Skeletal muscle satellite cell (primary cell): ENCODE data around the gene MAU2.

Experiments
- H3K27me3 ChIP-seq: 2 replicates; pipeline ENCODE4 v1.7.0; 2013; ENCODE audit warnings: low read length; ENCODE audit not compliant: control insufficient read depth, insufficient read depth
- H3K36me3 ChIP-seq: 2 replicates; pipeline ENCODE4 v1.7.0; 2013; ENCODE audit warnings: mild to moderate bottlenecking, control low read depth, low read length; ENCODE audit not compliant: insufficient read depth
- H3K4me1 ChIP-seq: 2 replicates; pipeline ENCODE4 v1.7.0; 2013; ENCODE audit warnings: low read length; ENCODE audit not compliant: control insufficient read depth, insufficient read depth
- H3K4me2 ChIP-seq: 2 replicates; pipeline ENCODE4 v1.7.0; 2013; ENCODE audit warnings: mild to moderate bottlenecking, low read length
- H3K4me3 ChIP-seq: 2 replicates; pipeline ENCODE4 v1.7.0; 2013; ENCODE audit warnings: low read length
- H3K9ac ChIP-seq: 2 replicates; pipeline ENCODE4 v1.7.0; 2013; ENCODE audit warnings: mild to moderate bottlenecking, low read depth, low read length, moderate library complexity
- H3K9me3 ChIP-seq: replicated peaks from 2 replicates; pipeline ENCODE4 v1.7.0; 2013; ENCODE audit warnings: mild to moderate bottlenecking, control low read depth, low read length

MAU2 gene

DNA sequence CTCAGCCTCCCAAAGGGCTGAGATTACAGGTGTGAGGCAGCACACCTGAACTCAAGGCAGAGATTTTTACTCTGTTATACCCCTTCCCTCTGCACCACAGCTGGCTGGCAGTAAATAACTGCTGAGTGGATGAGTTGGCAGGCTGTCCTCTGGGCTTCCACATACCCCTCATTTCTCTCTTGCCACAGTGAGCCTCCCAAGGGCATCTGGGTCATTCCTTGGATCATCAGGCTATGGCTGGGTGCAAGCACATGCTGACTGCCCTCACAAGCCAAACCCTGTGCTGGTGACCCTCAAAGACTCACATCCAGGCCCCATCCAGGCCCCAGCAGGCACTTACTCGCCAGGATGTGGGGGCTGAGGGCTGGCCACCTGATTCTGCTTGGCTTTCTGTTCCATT, 4.5 kb upstream of the MAU2 start:
- Histone ChIP-seq H3K36me3 (peaks cover 19% of the 10 kb centered on the region), H3K27me3 (no peaks in the 10 kb centered on the region), H3K9me3 (no peaks in the 10 kb centered on the region), H3K4me1 (peaks cover 6% of the 10 kb centered on the region), H3K9ac (no peak overlapping the region), H3K4me2 (no peak overlapping the region), H3K4me3 (no peak overlapping the region)

DNA sequence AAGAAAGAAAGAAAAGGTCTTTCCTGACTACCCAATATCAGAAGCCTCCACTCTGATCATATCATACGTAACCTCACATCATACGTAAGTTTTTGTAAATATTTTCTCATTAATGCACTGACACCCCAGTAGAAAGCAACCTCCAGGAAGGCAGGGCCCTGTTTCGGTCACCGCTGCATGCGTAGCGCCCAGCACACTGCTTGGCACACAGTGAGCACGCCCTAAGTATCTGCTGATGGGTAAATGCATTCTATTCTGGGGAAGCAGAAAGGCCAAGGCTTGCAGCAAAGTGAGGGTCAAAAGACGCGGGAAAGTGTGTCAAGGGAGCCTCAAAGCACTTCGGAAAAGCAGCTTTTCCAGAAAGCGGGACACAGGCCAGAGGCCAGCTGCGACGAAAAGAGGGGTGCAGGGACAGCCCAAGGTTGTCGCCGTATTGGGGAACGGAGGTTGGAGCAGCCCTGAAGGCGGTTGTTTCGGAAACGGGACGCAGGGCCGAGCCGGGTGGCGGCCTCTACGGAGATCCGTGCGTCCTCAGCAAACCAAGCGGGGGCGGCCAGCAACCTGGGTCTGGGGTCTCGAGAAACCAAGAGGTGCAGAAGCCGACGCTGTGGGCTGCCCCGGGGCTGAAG, 783 bp upstream of the MAU2 start:
- Histone ChIP-seq H3K36me3 (peaks cover 21% of the 10 kb centered on the region), H3K9me3 (no peaks in the 10 kb centered on the region), H3K4me1 (peaks cover 20% of the 10 kb centered on the region), H3K27me3 (no peaks in the 10 kb centered on the region), H3K4me2 (peak overlapping the region; percentile 94), H3K4me3 (peak overlapping the region; percentile 95), H3K9ac (peak overlapping the region; percentile 98)

DNA sequence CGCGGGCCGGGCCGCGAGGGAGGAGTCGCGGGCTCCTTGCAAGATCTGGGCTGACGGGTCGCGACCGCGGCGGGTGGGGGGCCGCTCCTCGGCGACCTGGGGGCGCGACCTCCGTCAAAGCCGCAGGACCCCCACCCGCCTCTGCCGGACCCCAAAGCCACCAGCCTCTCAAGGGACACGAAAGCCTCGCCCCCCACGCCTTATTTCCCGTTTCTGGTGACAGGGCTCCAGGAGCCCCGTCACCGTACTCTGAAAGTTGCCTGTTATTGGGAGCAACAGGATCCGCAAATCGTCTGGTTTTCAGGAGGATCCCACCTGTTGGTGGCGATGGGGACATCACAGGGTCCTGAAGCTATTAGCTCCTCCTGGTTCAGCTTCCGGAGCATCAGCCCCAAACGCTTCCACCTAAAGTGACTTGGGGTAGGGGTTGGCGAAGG, 530 bp downstream of the MAU2 start:
- Histone ChIP-seq H3K27me3 (no peaks in the 10 kb centered on the region), H3K4me2 (peak overlapping the region; percentile 94), H3K36me3 (peaks cover 18% of the 10 kb centered on the region), H3K4me3 (peak overlapping the region; percentile 95), H3K9me3 (no peaks in the 10 kb centered on the region), H3K4me1 (peaks cover 20% of the 10 kb centered on the region), H3K9ac (peak overlapping the region; percentile 98)

DNA sequence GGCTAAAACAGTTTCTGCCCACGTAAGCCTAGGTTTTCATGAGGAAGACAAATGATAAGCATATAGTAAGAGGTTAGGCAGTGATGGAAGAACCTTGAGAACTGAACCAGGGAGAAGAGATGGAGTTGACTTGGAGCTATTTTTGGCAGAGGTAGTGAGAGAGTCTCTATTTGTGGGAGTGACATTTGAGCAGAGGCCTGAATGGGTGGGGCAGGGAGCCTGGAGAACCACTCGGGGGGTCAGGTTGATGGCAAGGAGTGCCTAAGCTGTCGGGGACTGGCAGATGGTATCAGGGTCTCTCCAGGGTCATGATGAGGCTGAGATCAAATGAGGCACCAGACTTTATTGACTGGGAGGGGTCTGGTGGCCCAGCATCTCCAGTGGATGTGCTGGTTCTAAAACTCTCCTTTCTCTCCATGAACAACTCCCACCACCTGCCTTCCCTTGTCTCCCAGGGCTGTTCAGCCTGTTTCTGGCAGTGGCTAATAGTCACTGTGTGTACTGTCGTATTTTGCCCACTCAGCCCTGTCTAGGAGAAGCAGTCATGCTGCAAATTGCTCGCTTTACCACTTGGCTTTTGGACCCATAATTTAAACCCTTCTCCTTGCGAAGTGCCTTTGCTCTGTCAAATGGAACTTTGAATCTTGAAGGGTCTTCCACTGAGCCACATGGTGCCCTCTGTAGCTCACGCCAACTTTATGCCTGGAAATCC, 3.6 kb downstream of the MAU2 start:
- Histone ChIP-seq H3K4me3 (no peak overlapping the region), H3K27me3 (no peaks in the 10 kb centered on the region), H3K36me3 (peaks cover 17% of the 10 kb centered on the region), H3K9me3 (no peaks in the 10 kb centered on the region), H3K9ac (no peak overlapping the region), H3K4me1 (peaks cover 16% of the 10 kb centered on the region), H3K4me2 (peak overlapping the region; percentile 11)

DNA sequence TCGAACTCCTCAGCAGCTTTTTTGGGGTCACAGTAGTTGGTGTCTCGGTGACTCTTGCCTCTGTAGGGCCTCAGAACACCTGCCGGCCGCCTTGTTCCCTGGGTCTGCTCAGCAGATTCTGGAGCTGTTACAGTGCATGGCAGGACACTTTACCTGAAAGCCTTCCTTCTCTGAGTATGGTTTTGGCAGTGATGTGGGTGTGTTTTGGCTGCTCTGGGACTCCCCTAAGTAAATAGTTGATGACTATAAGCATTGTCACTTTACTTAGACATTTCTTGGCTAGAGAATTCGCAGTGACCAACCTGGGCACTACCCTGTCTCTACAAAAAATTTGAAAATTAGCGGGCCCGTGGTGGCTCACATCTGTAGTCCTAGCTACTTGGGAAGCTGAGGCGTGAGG, 7.0 kb downstream of the MAU2 start:
- H3K9ac ChIP-seq, result no peak overlapping the region
- peaks cover 6% of the 10 kb centered on the region for H3K4me1 ChIP-seq
- no peaks in the 10 kb centered on the region for H3K9me3 ChIP-seq
- H3K4me2 ChIP-seq, result no peak overlapping the region
- H3K4me3 ChIP-seq, result no peak overlapping the region
- no peaks in the 10 kb centered on the region for H3K27me3 ChIP-seq
- peaks cover 29% of the 10 kb centered on the region for H3K36me3 ChIP-seq

DNA sequence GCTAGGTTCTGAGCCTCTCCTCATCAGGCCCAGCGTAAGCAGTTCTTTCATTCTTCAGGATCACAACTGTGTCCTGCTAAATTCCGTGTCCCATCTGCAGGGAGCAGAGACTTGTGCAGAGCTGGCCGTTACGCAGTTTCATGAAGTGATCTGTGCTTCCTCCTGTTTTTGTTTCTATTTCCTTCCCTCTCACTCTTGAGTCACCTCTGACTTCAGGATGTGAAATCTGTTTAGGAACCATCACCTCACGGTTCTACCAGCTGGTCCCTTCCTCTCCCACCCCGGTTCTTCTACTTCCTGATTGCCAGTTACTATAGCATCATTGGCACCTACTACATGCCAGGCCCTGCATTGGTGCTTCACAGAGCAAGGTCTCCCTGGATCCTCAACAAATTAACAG, 8.5 kb downstream of the MAU2 start:
- Histone ChIP-seq H3K27me3 (no peaks in the 10 kb centered on the region), H3K9ac (no peak overlapping the region), H3K4me1 (no peaks in the 10 kb centered on the region), H3K9me3 (no peaks in the 10 kb centered on the region), H3K4me2 (no peak overlapping the region), H3K36me3 (peaks cover 32% of the 10 kb centered on the region), H3K4me3 (no peak overlapping the region)

DNA sequence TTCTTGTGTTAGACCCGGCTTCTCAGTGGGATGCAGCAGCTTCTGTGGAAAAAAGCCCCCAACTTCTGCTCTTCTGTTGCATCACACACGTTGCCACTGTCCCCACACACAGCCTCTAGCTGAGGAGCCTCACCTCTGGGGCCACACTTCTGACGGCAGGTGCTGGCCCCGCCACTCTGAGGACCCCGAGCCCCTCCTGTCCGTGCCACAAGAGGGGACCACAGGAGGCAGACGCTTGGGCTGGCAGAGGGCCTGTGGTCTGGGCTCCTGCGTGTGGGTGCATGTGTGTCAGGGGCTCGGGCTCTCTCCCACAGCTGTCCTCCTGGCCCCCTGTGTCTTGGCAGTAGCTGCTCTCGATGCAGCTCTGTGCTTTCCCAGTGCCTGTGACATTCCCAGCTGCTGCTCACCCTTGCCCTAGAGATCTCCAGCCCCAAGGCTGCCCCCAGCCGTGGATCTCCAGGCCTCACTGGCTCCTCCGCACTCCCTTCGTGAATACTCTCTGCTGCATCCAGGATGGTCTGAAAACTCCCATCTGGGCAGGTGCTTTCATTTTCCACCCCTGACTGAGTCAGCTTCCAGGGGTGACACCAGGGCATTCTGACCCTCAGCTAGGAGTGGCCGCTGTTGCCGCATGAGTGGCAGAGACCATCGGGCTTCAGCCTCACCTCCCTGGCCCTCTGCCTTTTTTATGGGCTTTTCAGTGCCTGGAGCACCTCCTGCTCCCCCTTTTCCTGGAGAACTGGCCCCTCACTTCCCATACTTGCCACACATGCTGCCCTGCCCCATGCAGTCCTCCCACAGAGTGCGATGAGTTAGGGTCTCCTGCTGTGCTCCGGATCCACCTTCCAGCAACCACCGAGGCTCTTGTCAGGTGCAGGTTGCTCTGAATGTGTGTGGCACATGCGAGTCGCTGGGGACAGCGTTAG, 13.7 kb downstream of the MAU2 start:
- no peak overlapping the region for H3K4me3 ChIP-seq

GRCh38 chr19:19334989-19335344, 14.3 kb downstream of the MAU2 start:
- no peak overlapping the region for H3K4me2 ChIP-seq
- no peaks in the 10 kb centered on the region for H3K9me3 ChIP-seq
- no peaks in the 10 kb centered on the region for H3K27me3 ChIP-seq
- no peak overlapping the region for H3K9ac ChIP-seq
- peaks cover 6% of the 10 kb centered on the region for H3K4me1 ChIP-seq
- peaks cover 58% of the 10 kb centered on the region for H3K36me3 ChIP-seq
- H3K4me3 ChIP-seq, result no peak overlapping the region

More for the DNA sequence above, 13.7 kb downstream of the MAU2 start:
- no peak overlapping the region for H3K9ac ChIP-seq
- H3K4me1 ChIP-seq, result peaks cover 6% of the 10 kb centered on the region
- no peak overlapping the region for H3K4me2 ChIP-seq
- H3K36me3 ChIP-seq, result peaks cover 59% of the 10 kb centered on the region
- H3K27me3 ChIP-seq, result no peaks in the 10 kb centered on the region
- no peaks in the 10 kb centered on the region for H3K9me3 ChIP-seq

DNA sequence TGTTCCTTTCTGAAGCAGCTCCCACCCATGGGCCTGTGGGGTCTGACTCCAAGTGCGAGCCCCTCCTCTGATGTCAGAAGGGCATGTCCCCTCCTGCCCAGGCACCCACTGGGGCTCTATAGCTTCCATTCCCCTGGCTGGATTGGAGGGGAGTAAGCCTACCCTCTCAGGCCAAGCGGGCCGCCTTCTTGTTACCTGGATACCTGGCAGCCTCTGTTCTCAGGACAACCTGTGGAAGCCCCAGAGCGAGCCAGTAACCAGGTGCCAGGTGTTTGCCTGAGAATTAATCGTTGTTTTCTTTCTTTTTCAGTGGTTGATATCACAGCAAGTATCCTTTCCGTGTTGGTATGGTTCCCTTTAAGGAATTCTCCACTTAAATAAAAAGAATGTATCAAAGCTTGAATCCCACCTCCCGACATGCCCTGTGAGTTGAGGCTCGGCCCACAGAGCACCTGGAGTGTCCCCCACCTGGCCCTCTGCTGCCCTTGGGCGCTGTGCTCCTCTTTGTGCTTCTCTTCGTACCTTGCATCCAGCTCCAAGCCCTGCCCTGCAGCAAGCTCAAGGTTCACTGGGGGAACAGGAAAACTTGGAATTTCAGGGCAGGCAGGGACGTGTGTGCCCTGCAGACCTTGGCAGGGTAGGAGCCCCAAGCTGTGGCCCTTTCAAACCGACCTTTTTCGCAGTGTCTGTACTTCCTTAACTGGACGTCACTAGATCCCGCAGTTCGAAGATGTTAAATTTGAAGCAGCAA, 15.0 kb downstream of the MAU2 start:
- Histone ChIP-seq H3K4me2 (no peak overlapping the region), H3K27me3 (no peaks in the 10 kb centered on the region), H3K4me3 (no peak overlapping the region), H3K4me1 (peaks cover 6% of the 10 kb centered on the region), H3K9ac (no peak overlapping the region), H3K9me3 (no peaks in the 10 kb centered on the region), H3K36me3 (peaks cover 58% of the 10 kb centered on the region)

GRCh38 chr19:19336597-19336996, 16.0 kb downstream of the MAU2 start:
- peaks cover 6% of the 10 kb centered on the region for H3K4me1 ChIP-seq

GRCh38 chr19:19337120-19337519, 16.5 kb downstream of the MAU2 start:
- no peak overlapping the region for H3K9ac ChIP-seq
- H3K9me3 ChIP-seq, result no peaks in the 10 kb centered on the region
- no peak overlapping the region for H3K4me2 ChIP-seq
- no peak overlapping the region for H3K4me3 ChIP-seq
- H3K36me3 ChIP-seq, result peaks cover 64% of the 10 kb centered on the region
- H3K4me1 ChIP-seq, result peaks cover 6% of the 10 kb centered on the region
- no peaks in the 10 kb centered on the region for H3K27me3 ChIP-seq

More at GRCh38 chr19:19336597-19336996, 16.0 kb downstream of the MAU2 start:
- no peak overlapping the region for H3K9ac ChIP-seq
- no peak overlapping the region for H3K4me2 ChIP-seq
- peaks cover 62% of the 10 kb centered on the region for H3K36me3 ChIP-seq
- no peaks in the 10 kb centered on the region for H3K27me3 ChIP-seq
- no peak overlapping the region for H3K4me3 ChIP-seq
- no peaks in the 10 kb centered on the region for H3K9me3 ChIP-seq
